ENCODE results near the gene MFSD2B.

DNA sequence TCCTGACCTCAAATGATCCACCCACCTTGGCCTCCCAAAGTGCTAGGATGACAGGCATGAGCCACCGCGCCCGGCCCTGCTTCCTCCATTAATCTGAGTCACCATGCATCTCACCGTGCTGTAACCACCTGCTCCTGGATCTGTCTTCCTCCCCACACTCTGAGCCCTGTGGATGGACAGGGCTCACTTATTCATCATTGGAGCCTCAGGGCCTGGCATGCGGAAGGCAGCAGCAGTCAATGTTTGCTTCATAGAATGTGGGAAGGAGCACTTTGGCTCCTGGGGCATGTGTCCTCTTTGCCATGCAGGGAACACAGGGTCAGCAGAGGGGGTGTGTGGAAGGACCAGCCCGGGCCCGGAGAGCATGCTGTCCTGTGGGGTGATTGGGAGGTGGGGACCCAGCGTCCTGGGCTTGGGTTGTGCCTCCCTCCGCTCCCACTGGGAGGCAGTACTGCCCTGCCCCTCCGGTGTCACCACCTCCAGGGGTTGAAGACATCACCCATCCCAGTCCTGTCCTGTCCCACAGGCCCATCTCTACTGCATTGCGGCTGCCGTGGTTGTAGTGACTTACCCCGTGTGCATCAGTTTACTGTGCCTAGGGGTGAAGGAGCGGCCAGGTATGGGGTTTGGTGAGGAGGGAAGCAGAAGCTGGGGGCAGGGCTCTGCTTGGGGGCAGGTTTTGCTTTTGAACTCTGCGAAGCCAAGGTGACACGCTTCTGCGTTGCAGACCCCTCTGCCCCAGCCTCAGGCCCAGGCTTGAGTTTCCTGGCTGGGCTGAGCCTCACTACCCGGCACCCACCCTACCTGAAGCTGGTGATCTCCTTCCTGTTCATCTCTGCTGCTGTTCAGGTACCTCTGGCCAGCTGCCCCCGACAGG, 11.5 kb downstream of the MFSD2B start:
- TF ChIP-seq, protein P1, sequence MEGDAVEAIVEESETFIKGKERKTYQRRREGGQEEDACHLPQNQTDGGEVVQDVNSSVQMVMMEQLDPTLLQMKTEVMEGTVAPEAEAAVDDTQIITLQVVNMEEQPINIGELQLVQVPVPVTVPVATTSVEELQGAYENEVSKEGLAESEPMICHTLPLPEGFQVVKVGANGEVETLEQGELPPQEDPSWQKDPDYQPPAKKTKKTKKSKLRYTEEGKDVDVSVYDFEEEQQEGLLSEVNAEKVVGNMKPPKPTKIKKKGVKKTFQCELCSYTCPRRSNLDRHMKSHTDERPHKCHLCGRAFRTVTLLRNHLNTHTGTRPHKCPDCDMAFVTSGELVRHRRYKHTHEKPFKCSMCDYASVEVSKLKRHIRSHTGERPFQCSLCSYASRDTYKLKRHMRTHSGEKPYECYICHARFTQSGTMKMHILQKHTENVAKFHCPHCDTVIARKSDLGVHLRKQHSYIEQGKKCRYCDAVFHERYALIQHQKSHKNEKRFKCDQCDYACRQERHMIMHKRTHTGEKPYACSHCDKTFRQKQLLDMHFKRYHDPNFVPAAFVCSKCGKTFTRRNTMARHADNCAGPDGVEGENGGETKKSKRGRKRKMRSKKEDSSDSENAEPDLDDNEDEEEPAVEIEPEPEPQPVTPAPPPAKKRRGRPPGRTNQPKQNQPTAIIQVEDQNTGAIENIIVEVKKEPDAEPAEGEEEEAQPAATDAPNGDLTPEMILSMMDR (optimal IDR thresholded peaks at IDR 0.05 in 1 of 3, IDR thresholded peaks at IDR 0.05 in 1 of 3, conservative IDR thresholded peaks at IDR 0.05 in 1 of 3; ENCODE audit: extremely low read depth in 1 of 3, insufficient read depth in 2 of 3, low read length in 3 of 3): peak; percentile 26 to 61 (median 31)
- no peak for TF ChIP-seq EZH2 (IDR thresholded peaks at IDR 0.05; ENCODE audit: low read length)

Data from keratinocyte (primary cell).